Fibroblast of lung (primary cell): ENCODE results near the gene PITHD1. TPM values are rescaled to one million over a fixed set of nuclear protein-coding genes. Genes with fewer than 3 reads are reported as not detected.

Experiments
- DNase-seq, 2 donors: peaks; one replicate each; pipeline versions ENCODE4 v3.0.0 to v3.0.0-alpha.2; 2010; ENCODE audit warnings: low read depth in 2 of 2
- H2AFZ ChIP-seq: 2 replicates; pipeline ENCODE4 v1.5.1; 2012; ENCODE audit warnings: low read length, control low read depth, inconsistent platforms
- H3K27ac ChIP-seq: 2 replicates; pipeline ENCODE4 v1.5.1; 2011; ENCODE audit warnings: low read length, control low read depth; ENCODE audit not compliant: insufficient read depth
- H3K27me3 ChIP-seq: 2 replicates; pipeline ENCODE4 v1.5.1; 2011; ENCODE audit warnings: mild to moderate bottlenecking, low read length; ENCODE audit not compliant: control insufficient read depth, insufficient read depth
- H3K36me3 ChIP-seq: 2 replicates; pipeline ENCODE4 v1.5.1; 2011; ENCODE audit warnings: low read length; ENCODE audit not compliant: control insufficient read depth, insufficient read depth
- H3K4me1 ChIP-seq: 2 replicates; pipeline ENCODE4 v1.5.1; 2011; ENCODE audit warnings: low read length; ENCODE audit not compliant: control insufficient read depth, insufficient read depth; ENCODE audit errors: extremely low read depth
- H3K4me2 ChIP-seq: 2 replicates; pipeline ENCODE4 v1.5.1; 2011; ENCODE audit warnings: low read length, control low read depth; ENCODE audit not compliant: insufficient read depth; ENCODE audit errors: extremely low read depth
- H3K4me3 ChIP-seq, 4 experiments: fragments of 200-600 bp in 1 of 4; sonication (generic) in 1 of 4; replicated peaks in 1 of 4; 2 replicates each; pipeline ENCODE4 v1.5.1; 2011 to 2016; ENCODE audit warnings: low read length in 4 of 4, low read depth in 3 of 4, mild to moderate bottlenecking in 3 of 4, control low read depth in 2 of 4, inconsistent platforms in 1 of 4, mixed read lengths in 1 of 4; ENCODE audit not compliant: insufficient read depth in 1 of 4; ENCODE audit errors: control extremely low read depth in 1 of 4
- H3K79me2 ChIP-seq: 2 replicates; pipeline ENCODE4 v1.5.1; 2012; ENCODE audit warnings: mild to moderate bottlenecking, low read length, inconsistent platforms; ENCODE audit not compliant: control insufficient read depth, insufficient read depth
- H3K9ac ChIP-seq: 2 replicates; pipeline ENCODE4 v1.5.1; 2011; ENCODE audit warnings: mild to moderate bottlenecking, low read length, control low read depth; ENCODE audit not compliant: insufficient read depth
- H3K9me3 ChIP-seq: 2 replicates; pipeline ENCODE4 v1.5.1; 2012; ENCODE audit warnings: low read depth, low read length; ENCODE audit not compliant: control insufficient read depth, insufficient read depth
- H4K20me1 ChIP-seq: 2 replicates; pipeline ENCODE4 v1.5.1; 2011; ENCODE audit warnings: low read length; ENCODE audit not compliant: control insufficient read depth, insufficient read depth; ENCODE audit errors: extremely low read depth
- EZH2 ChIP-seq: IDR thresholded peaks from 2 replicates; pipeline ENCODE4 v1.5.1; 2012; ENCODE audit warnings: low read length, control low read depth, mild to moderate bottlenecking; ENCODE audit errors: missing control alignments
- polyA plus RNA-seq, 2 donors: library from polyadenylated mRNA; depleted of rRNA in 1 of 2; stranded (reverse) in 1 of 2; unstranded in 1 of 2; fragments of >200 nt; gene quantifications; 2 replicates each; pipeline ENCODE4 v1.2.1, GENCODE V29; 2011 to 2012; ENCODE audit warnings: missing spikeins in 1 of 2
- total RNA-seq: library from RNA; depleted of rRNA; stranded (reverse); fragments of >200 nt; gene quantifications from 2 replicates; pipeline ENCODE4 v1.2.1, GENCODE V29; 2014
- TF ChIP-seq, protein P1 (sequence below), 2 donors: IDR thresholded peaks in 1 of 2; conservative IDR thresholded peaks in 1 of 2; 1 replicate in 1 of 2; 2 replicates in 1 of 2; pipeline ENCODE4 v1.5.1; 2011 to 2012; ENCODE audit warnings: low read length in 2 of 2, control low read depth in 1 of 2, inconsistent platforms in 1 of 2, low read depth in 1 of 2, mild to moderate bottlenecking in 1 of 2

The PITHD1 gene
- total and polyA plus RNA-seq, 2 donors (not counting 1 experiment from before 2014, with no cell fraction given): 40.5 to 47.7 TPM

DNA sequence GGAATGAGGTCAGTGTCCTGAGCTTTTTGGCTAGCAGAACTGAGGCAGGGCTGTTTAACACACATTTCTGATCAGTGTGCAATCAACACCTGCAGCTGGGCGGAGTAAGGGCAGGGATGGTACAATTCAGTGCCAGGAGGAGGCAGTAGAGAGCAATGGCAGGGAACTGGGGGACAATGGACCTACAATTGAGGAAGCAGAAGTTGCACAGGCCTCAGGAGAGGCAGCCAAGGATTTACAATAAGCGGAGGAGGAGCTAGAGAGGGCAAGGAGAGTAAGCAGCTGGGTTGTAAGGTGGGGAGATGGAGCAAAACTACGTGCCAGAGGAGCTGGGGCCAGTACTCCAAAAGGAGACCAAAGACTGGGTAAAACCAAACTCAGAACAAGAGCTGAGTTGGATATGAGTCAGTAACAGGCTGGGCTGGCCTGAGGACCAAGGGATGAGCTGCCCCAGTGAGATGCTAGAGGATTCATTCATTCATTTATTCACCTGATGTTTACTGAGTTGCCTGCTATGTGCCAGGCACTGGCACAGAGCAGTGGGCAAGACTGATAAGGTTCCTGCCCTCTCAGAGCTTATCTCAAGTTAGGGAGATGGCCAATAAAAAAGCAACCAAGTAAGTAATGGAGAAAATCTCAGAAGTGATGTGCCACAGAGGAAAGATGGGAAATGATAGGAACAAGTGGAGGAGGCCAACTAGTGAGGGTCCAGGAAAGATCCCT lies 32.8 kb downstream of the PITHD1 start:
- peak in 1 of 2 donors; percentile 25 for DNase-seq
- Histone ChIP-seq H3K27me3 (no peaks in the 10 kb centered on the region), H4K20me1 (no peaks in the 10 kb centered on the region), H3K9ac (no peak overlapping the region), H3K36me3 (peaks cover 5% of the 10 kb centered on the region), H3K79me2 (no peaks in the 10 kb centered on the region), H3K9me3 (no peaks in the 10 kb centered on the region), H3K4me3 (no peak overlapping the region), H2AFZ (no peak overlapping the region), H3K4me2 (no peak overlapping the region), H3K27ac (no peak overlapping the region), H3K4me1 (no peaks in the 10 kb centered on the region)
- TF ChIP-seq, protein P1, sequence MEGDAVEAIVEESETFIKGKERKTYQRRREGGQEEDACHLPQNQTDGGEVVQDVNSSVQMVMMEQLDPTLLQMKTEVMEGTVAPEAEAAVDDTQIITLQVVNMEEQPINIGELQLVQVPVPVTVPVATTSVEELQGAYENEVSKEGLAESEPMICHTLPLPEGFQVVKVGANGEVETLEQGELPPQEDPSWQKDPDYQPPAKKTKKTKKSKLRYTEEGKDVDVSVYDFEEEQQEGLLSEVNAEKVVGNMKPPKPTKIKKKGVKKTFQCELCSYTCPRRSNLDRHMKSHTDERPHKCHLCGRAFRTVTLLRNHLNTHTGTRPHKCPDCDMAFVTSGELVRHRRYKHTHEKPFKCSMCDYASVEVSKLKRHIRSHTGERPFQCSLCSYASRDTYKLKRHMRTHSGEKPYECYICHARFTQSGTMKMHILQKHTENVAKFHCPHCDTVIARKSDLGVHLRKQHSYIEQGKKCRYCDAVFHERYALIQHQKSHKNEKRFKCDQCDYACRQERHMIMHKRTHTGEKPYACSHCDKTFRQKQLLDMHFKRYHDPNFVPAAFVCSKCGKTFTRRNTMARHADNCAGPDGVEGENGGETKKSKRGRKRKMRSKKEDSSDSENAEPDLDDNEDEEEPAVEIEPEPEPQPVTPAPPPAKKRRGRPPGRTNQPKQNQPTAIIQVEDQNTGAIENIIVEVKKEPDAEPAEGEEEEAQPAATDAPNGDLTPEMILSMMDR (conservative IDR thresholded peaks at IDR 0.05 in 1 of 2, IDR thresholded peaks at IDR 0.05 in 1 of 2; ENCODE audit: low read depth in 1 of 2, low read length in 2 of 2): peak; percentile 45 to 69
- no peak for TF ChIP-seq EZH2

- Histone ChIP-seq H3K4me3 (no peak overlapping the region), H3K9ac (no peak overlapping the region), H3K27me3 (no peaks in the 10 kb centered on the region), H3K4me2 (no peak overlapping the region), H3K36me3 (peaks cover 8% of the 10 kb centered on the region), H3K79me2 (no peaks in the 10 kb centered on the region), H3K27ac (no peak overlapping the region), H2AFZ (no peak overlapping the region), H3K4me1 (no peaks in the 10 kb centered on the region), H3K9me3 (no peaks in the 10 kb centered on the region), H4K20me1 (no peaks in the 10 kb centered on the region)
- peak in 1 of 2 donors; percentile 33 for DNase-seq
- no peak for TF ChIP-seq EZH2
- TF ChIP-seq, protein P1 (conservative IDR thresholded peaks at IDR 0.05 in 1 of 2, IDR thresholded peaks at IDR 0.05 in 1 of 2; ENCODE audit: low read depth in 1 of 2, low read length in 2 of 2): no peak
Measured at GRCh38 chr1:23814016-23814415, 35.8 kb downstream of the PITHD1 start.

- H3K36me3 ChIP-seq: peaks cover 8% of the 10 kb centered on the region
- H4K20me1 ChIP-seq: no peaks in the 10 kb centered on the region
- no peak overlapping the region for H3K4me2 ChIP-seq
- H3K4me3 ChIP-seq: no peak overlapping the region
- no peaks in the 10 kb centered on the region for H3K27me3 ChIP-seq
- no peak overlapping the region for H3K9ac ChIP-seq
- no peak for DNase-seq
- H3K4me1 ChIP-seq: no peaks in the 10 kb centered on the region
- no peak overlapping the region for H3K27ac ChIP-seq
- H2AFZ ChIP-seq: no peak overlapping the region
- H3K79me2 ChIP-seq: no peaks in the 10 kb centered on the region
- no peaks in the 10 kb centered on the region for H3K9me3 ChIP-seq
- TF ChIP-seq, protein P1 (conservative IDR thresholded peaks at IDR 0.05 in 1 of 2, IDR thresholded peaks at IDR 0.05 in 1 of 2; ENCODE audit: low read depth in 1 of 2, low read length in 2 of 2): no peak
- no peak for TF ChIP-seq EZH2
Measured at GRCh38 chr1:23816361-23816760, 38.1 kb downstream of the PITHD1 start.
